CD14-positive monocyte (primary cell): ENCODE data around the gene HSPA12A. TPM values are rescaled to one million over a fixed set of nuclear protein-coding genes. Genes with fewer than 3 reads are reported as not detected.

Experiments
- DNase-seq, 3 donors: peaks; one replicate each; pipeline ENCODE4 v3.0.0-alpha.2; 2011 to 2022
- H2AFZ ChIP-seq: 2 replicates; pipeline ENCODE4 v1.6.0; 2012; ENCODE audit warnings: mild to moderate bottlenecking, low read depth, low read length, inconsistent platforms; ENCODE audit not compliant: insufficient read depth, poor library complexity, severe bottlenecking
- H3K27ac ChIP-seq, 2 donors: 1 replicate in 1 of 2; 2 replicates in 1 of 2; pipeline ENCODE4 v1.5.1; 2012 to 2013; ENCODE audit warnings: low read length in 2 of 2, control low read depth in 1 of 2, inconsistent platforms in 1 of 2, low read depth in 1 of 2, mild to moderate bottlenecking in 1 of 2
- H3K27me3 ChIP-seq, 2 donors: one replicate each; pipeline versions ENCODE4 v1.6.0 to v1.6.1; 2011 to 2013; ENCODE audit warnings: low read length in 2 of 2; ENCODE audit not compliant: control insufficient read depth in 2 of 2, insufficient read depth in 2 of 2
- H3K36me3 ChIP-seq, 2 donors: replicated peaks in 1 of 2; 1 replicate in 1 of 2; 2 replicates in 1 of 2; pipeline versions ENCODE4 v1.5.1 to v1.6.1; 2012 to 2013; ENCODE audit warnings: low read length in 2 of 2, control low read depth in 1 of 2, inconsistent platforms in 1 of 2, mild to moderate bottlenecking in 1 of 2; ENCODE audit not compliant: insufficient read depth in 2 of 2, control insufficient read depth in 1 of 2
- H3K4me1 ChIP-seq, 2 donors: 1 replicate in 1 of 2; 2 replicates in 1 of 2; pipeline versions ENCODE4 v1.5.1 to v1.6.1; 2012 to 2013; ENCODE audit warnings: low read length in 2 of 2, control low read depth in 1 of 2, inconsistent platforms in 1 of 2, mild to moderate bottlenecking in 1 of 2, moderate library complexity in 1 of 2; ENCODE audit not compliant: insufficient read depth in 2 of 2, control insufficient read depth in 1 of 2
- H3K4me2 ChIP-seq: replicated peaks from 2 replicates; pipeline ENCODE3; 2012; ENCODE audit warnings: low read length, moderate library complexity, mild to moderate bottlenecking; ENCODE audit not compliant: poor library complexity, severe bottlenecking; ENCODE audit errors: extremely low read depth
- H3K4me3 ChIP-seq, 3 experiments: fragments of 200-600 bp in 1 of 3; sonication (generic) in 1 of 3; replicated peaks in 1 of 3; 1 replicate in 2 of 3; 2 replicates in 1 of 3; pipeline ENCODE4 v1.5.1; 2011 to 2013; ENCODE audit warnings: low read length in 3 of 3, mild to moderate bottlenecking in 3 of 3, control low read depth in 2 of 3, low read depth in 2 of 3, inconsistent platforms in 1 of 3, moderate library complexity in 1 of 3
- H3K79me2 ChIP-seq: 2 replicates; pipeline ENCODE4 v1.6.0; 2012; ENCODE audit warnings: mild to moderate bottlenecking, control low read depth, inconsistent platforms, low read length, moderate library complexity; ENCODE audit not compliant: insufficient read depth
- H3K9ac ChIP-seq: 2 replicates; pipeline ENCODE4 v1.6.0; 2017; ENCODE audit warnings: low read length, mild to moderate bottlenecking; ENCODE audit not compliant: insufficient read depth, poor library complexity, severe bottlenecking
- H3K9me3 ChIP-seq, 2 donors: replicated peaks in 1 of 2; 1 replicate in 1 of 2; 2 replicates in 1 of 2; pipeline versions ENCODE4 v1.5.1 to v1.6.1; 2012 to 2013; ENCODE audit warnings: low read length in 2 of 2, control low read depth in 1 of 2; ENCODE audit not compliant: control insufficient read depth in 1 of 2, insufficient read depth in 1 of 2
- H4K20me1 ChIP-seq: 2 replicates; pipeline ENCODE4 v1.6.0; 2012; ENCODE audit warnings: mild to moderate bottlenecking, low read length, control low read depth, moderate library complexity; ENCODE audit not compliant: insufficient read depth
- H3K27ac Mint-ChIP-seq, 7 donors: one replicate each; pipeline ENCODE4 v1.8.0; 2020; ENCODE audit warnings: mild to moderate bottlenecking in 7 of 7, mixed read lengths in 7 of 7, moderate library complexity in 6 of 7, inconsistent platforms in 2 of 7
- H3K27me3 Mint-ChIP-seq, 3 donors: one replicate each; pipeline ENCODE4 v1.8.0; 2021 to 2022; ENCODE audit warnings: low read depth in 3 of 3, mild to moderate bottlenecking in 3 of 3, mixed read lengths in 3 of 3, moderate library complexity in 3 of 3, inconsistent platforms in 1 of 3
- H3K36me3 Mint-ChIP-seq, 2 donors: one replicate each; pipeline ENCODE4 v1.8.0; 2020; ENCODE audit warnings: mixed read lengths in 2 of 2, inconsistent platforms in 1 of 2, mild to moderate bottlenecking in 1 of 2
- H3K4me1 Mint-ChIP-seq: one replicate; pipeline ENCODE4 v1.8.0; 2020; ENCODE audit warnings: mild to moderate bottlenecking, mixed read lengths
- H3K4me3 Mint-ChIP-seq, 2 donors: one replicate each; pipeline ENCODE4 v1.8.0; 2020; ENCODE audit warnings: mild to moderate bottlenecking in 2 of 2, mixed read lengths in 2 of 2, moderate library complexity in 1 of 2
- H3K9me3 Mint-ChIP-seq, 7 donors: one replicate each; pipeline ENCODE4 v1.8.0; 2020 to 2022; ENCODE audit warnings: mixed read lengths in 7 of 7, mild to moderate bottlenecking in 6 of 7, moderate library complexity in 6 of 7, inconsistent platforms in 2 of 7
- CTCF ChIP-seq: fragments of 200-600 bp; IDR thresholded peaks from one replicate; pipeline ENCODE4 v1.8.0; 2022; ENCODE audit warnings: antibody characterized with exemption, mild to moderate bottlenecking
- WGBS: methylation state at CpG from one replicate; pipeline ENCODE4 v1.1.5; 2013; ENCODE audit warnings: missing lambda C conversion rate; ENCODE audit not compliant: insufficient coverage; 5-methylcytosine and 5-hydroxymethylcytosine counted together
- intact Hi-C, 2 donors: fragments of 100-400 bp; cut with micrococcal nuclease; formaldehyde crosslinking; loops; one replicate each; pipeline versions ENCODE4 v1.15.0 to v1.15.1; 2023
- polyA plus RNA-seq, 3 donors: library from polyadenylated mRNA; depleted of rRNA in 1 of 3; unstranded in 2 of 3; stranded (reverse) in 1 of 3; fragments of 300-500 nt in 2 of 3; fragments of >200 nt in 1 of 3; fragmentation: Illumina TruSeq in 2 of 3; gene quantifications; 1 replicate in 2 of 3; 2 replicates in 1 of 3; pipeline ENCODE4 v1.2.3, GENCODE V29; 2012 to 2021

The HSPA12A gene
- polyA plus RNA-seq, 3 donors = 0.01 TPM; not detected in 2

- H2AFZ ChIP-seq = no peak overlapping the region
These were observed 79.0 kb downstream of the HSPA12A start for GRCh38 chr10:116663342-116663741.

DNA sequence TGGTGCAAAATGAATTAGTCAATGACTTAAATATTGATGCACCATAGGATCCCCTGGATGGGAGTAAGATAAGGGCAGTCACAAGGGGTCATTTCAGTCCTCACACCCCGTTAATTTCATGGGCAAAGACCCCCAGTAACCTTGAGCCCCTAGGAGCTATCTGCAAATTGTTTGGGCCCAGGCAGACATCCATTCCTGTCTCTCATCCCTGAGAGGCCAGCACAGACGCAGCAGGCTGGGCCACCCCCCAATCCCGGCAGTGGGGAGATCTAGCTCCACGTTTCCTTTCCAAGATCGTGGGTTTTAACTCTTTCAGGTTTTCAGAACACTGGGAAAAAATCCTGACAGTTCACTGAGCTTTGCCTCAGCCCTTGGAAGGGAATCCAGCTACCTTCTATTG lies 81.5 kb downstream of the HSPA12A start:
- intact Hi-C loops = no loop called here
- H3K27ac ChIP-seq = no peak overlapping the region
- H3K4me2 ChIP-seq = no peak overlapping the region
- H3K27ac Mint-ChIP-seq = no peak overlapping the region
- no peaks in the 10 kb centered on the region for H3K27me3 ChIP-seq
- no peaks in the 10 kb centered on the region for H3K36me3 ChIP-seq
- no peak overlapping the region for H3K4me3 ChIP-seq
- no peak overlapping the region for H3K4me3 Mint-ChIP-seq
- H4K20me1 ChIP-seq = no peaks in the 10 kb centered on the region
- no peaks in the 10 kb centered on the region for H3K36me3 Mint-ChIP-seq
- no peak overlapping the region for H3K9ac ChIP-seq
- H3K4me1 ChIP-seq = no peaks in the 10 kb centered on the region
- H3K79me2 ChIP-seq = no peaks in the 10 kb centered on the region
- no peak for DNase-seq
- no peaks in the 10 kb centered on the region for H3K9me3 ChIP-seq
- peaks cover 0 to 2% (median 0%) of the 10 kb centered on the region in 7 donors for H3K9me3 Mint-ChIP-seq
- no peak for TF ChIP-seq CTCF
- H2AFZ ChIP-seq = no peak overlapping the region
- H3K27me3 Mint-ChIP-seq = peaks cover 4 to 8% (median 5%) of the 10 kb centered on the region in 3 donors
- H3K4me1 Mint-ChIP-seq = no peaks in the 10 kb centered on the region
- 75% methylated on average over 5 of the region's 5 CpGs for WGBS

More at GRCh38 chr10:116663342-116663741, 79.0 kb downstream of the HSPA12A start:
- Histone ChIP-seq H4K20me1 (no peaks in the 10 kb centered on the region), H3K4me1 (no peaks in the 10 kb centered on the region), H3K27ac (no peak overlapping the region), H3K4me2 (no peak overlapping the region), H3K36me3 (no peaks in the 10 kb centered on the region), H3K9ac (no peak overlapping the region), H3K4me3 (no peak overlapping the region), H3K27me3 (no peaks in the 10 kb centered on the region), H3K79me2 (no peaks in the 10 kb centered on the region), H3K9me3 (no peaks in the 10 kb centered on the region)
- no peaks in the 10 kb centered on the region for H3K4me1 Mint-ChIP-seq
- peak overlapping the region in 1 of 7 donors; percentile 36 for H3K27ac Mint-ChIP-seq
- intact Hi-C loops = no loop called here
- 79% methylated on average over 4 of the region's 7 CpGs for WGBS
- no peak overlapping the region for H3K4me3 Mint-ChIP-seq
- DNase-seq = no peak
- peaks cover 0 to 3% (median 0%) of the 10 kb centered on the region in 7 donors for H3K9me3 Mint-ChIP-seq
- peaks cover 5 to 11% (median 7%) of the 10 kb centered on the region in 3 donors for H3K27me3 Mint-ChIP-seq
- H3K36me3 Mint-ChIP-seq = no peaks in the 10 kb centered on the region
- no peak for TF ChIP-seq CTCF
